ENCODE results near the gene PCDH9.

- TF ChIP-seq CTCF (conservative IDR thresholded peaks at IDR 0.05; ENCODE audit: low read depth, low read length) (no peak), POLR2A (IDR thresholded peaks at IDR 0.05; ENCODE audit: low read depth, low read length) (no peak), USF2 (IDR thresholded peaks at IDR 0.05; ENCODE audit: low read depth, low read length) (no peak), MAZ (IDR thresholded peaks at IDR 0.05; ENCODE audit: borderline replicate concordance, low read depth, low read length) (no peak), RFX5 (IDR thresholded peaks at IDR 0.05; ENCODE audit: low read depth, low read length) (no peak)
Observed at GRCh38 chr13:67227131-67227983, 2.8 kb downstream of the PCDH9 start.

All from IMR-90 (cell line).